HepG2 (cell line): ENCODE measurements around the gene VRK2. TPM values are rescaled to one million over a fixed set of nuclear protein-coding genes. Genes with fewer than 3 reads are reported as not detected.

Source experiments
- ATAC-seq: fragments of 200-7000 bp; cut with Tn5 transposase; 3 replicates; pipeline ENCODE4 v1.9.1; 2020; ENCODE audit warnings: mild to moderate bottlenecking, moderate library complexity
- BruUV-seq: library from RNA; stranded (reverse); fragments of 400-500 nt; replicated peaks from 2 replicates; lab custom pipeline; 2021; lab: Mats Ljungman, UMichigan
- CTCF ChIA-PET: fragments of 300-600 bp; formaldehyde crosslinking; extraction: SDS; loops from one replicate; lab custom pipeline; 2021; ENCODE audit warnings: low total read pairs, inconsistent platforms, low intra/inter-chr PET ratio; lab: Yijun Ruan, JAX
- POLR2A ChIA-PET: fragments of 350-600 bp; sonication (Branson Sonifier 250); formaldehyde crosslinking; loops from one replicate; lab custom pipeline; 2020; ENCODE audit warnings: antibody characterized with exemption, inconsistent platforms; lab: Yijun Ruan, JAX
- DNase-seq: peaks from one replicate; pipeline ENCODE4 v3.0.0-alpha.2; 2015; ENCODE audit warnings: low spot score
- FAIRE-seq: peaks from 3 replicates; lab custom pipeline; 2011; peaks lifted over from hg19 to GRCh38; lab: Jason Lieb, UNC
- H2AFZ ChIP-seq: one replicate; pipeline ENCODE4 v1.6.1; 2011; ENCODE audit warnings: low read length, inconsistent platforms
- H3K27ac ChIP-seq: fragments of 300-600 bp; 3 replicates; pipeline ENCODE4 v1.8.0; 2011; ENCODE audit warnings: mixed run types, mild to moderate bottlenecking, mixed read lengths, low read length, inconsistent platforms; ENCODE audit not compliant: insufficient read depth; ENCODE audit errors: extremely low read length
- H3K27me3 ChIP-seq, 2 experiments: fragments of 200-600 bp in 1 of 2; 2 replicates in 1 of 2; 3 replicates in 1 of 2; pipeline versions ENCODE4 v1.6.0 to v1.8.0; 2011; ENCODE audit warnings: low read length in 2 of 2, mild to moderate bottlenecking in 2 of 2, moderate library complexity in 2 of 2, inconsistent platforms in 1 of 2; ENCODE audit not compliant: insufficient read depth in 2 of 2, control insufficient read depth in 1 of 2
- H3K36me3 ChIP-seq, 2 experiments: fragments of 200-600 bp in 1 of 2; replicated peaks in 1 of 2; 2 replicates in 1 of 2; 3 replicates in 1 of 2; pipeline versions ENCODE4 v1.5.1 to v1.8.0; 2011; ENCODE audit warnings: low read length in 2 of 2, inconsistent platforms in 1 of 2; ENCODE audit not compliant: insufficient read depth in 2 of 2, control insufficient read depth in 1 of 2
- H3K4me1 ChIP-seq: 2 replicates; pipeline ENCODE4 v1.5.1; 2012; ENCODE audit warnings: low read length, inconsistent platforms; ENCODE audit not compliant: insufficient read depth
- H3K4me2 ChIP-seq: 2 replicates; pipeline ENCODE4 v1.6.0; 2011; ENCODE audit warnings: low read depth, low read length, inconsistent platforms
- H3K4me3 ChIP-seq, 3 experiments: fragments of 200-600 bp in 1 of 3; sonication (generic), shearing (Covaris generic) in 1 of 3; replicated peaks in 1 of 3; 2 replicates each; pipeline ENCODE4 v1.5.1; 2011 to 2016; ENCODE audit warnings: low read length in 3 of 3, inconsistent platforms in 2 of 3, low read depth in 2 of 3, mild to moderate bottlenecking in 2 of 3, control low read depth in 1 of 3, mixed read lengths in 1 of 3; ENCODE audit not compliant: insufficient read depth in 1 of 3
- H3K79me2 ChIP-seq: one replicate; pipeline ENCODE4 v1.6.1; 2011; ENCODE audit warnings: low read length, inconsistent platforms; ENCODE audit not compliant: insufficient read depth
- H3K9ac ChIP-seq: 2 replicates; pipeline ENCODE4 v1.6.0; 2011; ENCODE audit warnings: mild to moderate bottlenecking, low read depth, low read length, inconsistent platforms; ENCODE audit not compliant: insufficient read depth
- H3K9me3 ChIP-seq: 2 replicates; pipeline ENCODE4 v1.5.1; 2012; ENCODE audit warnings: mild to moderate bottlenecking, low read length
- H4K20me1 ChIP-seq: 2 replicates; pipeline ENCODE4 v1.6.0; 2011; ENCODE audit warnings: inconsistent platforms, mild to moderate bottlenecking, low read length, moderate library complexity; ENCODE audit not compliant: insufficient read depth
- CEBPG ChIP-seq: IDR thresholded peaks from 2 replicates; pipeline ENCODE4 v1.6.1; 2016
- IRF2 ChIP-seq: IDR thresholded peaks from 2 replicates; pipeline ENCODE4 v1.6.1; 2018; ENCODE audit warnings: missing genetic modification reagents, missing compliant biosample characterization
- NFE2L2 ChIP-seq: fragments of 150-350 bp; IDR thresholded peaks from 2 replicates; pipeline ENCODE4 v1.6.1; 2014; ENCODE audit warnings: low read length
- NONO ChIP-seq, 2 experiments: fragments of 450-650 bp in 1 of 2; sonication (generic) in 1 of 2; formaldehyde crosslinking in 1 of 2; IDR thresholded peaks in 1 of 2; conservative IDR thresholded peaks in 1 of 2; 2 replicates each; pipeline versions ENCODE4 v1.6.1 to v1.8.0; 2017 to 2022; ENCODE audit warnings: mild to moderate bottlenecking in 1 of 2, missing genetic modification reagents in 1 of 2, moderate library complexity in 1 of 2
- RBM39 ChIP-seq: fragments of 200-400 bp; formaldehyde crosslinking; IDR thresholded peaks from one replicate; pipeline ENCODE4 v1.6.1; 2018; ENCODE audit warnings: antibody characterized with exemption, mild to moderate bottlenecking, low read depth, low read length; ENCODE audit not compliant: poor library complexity, severe bottlenecking
- RFX1 ChIP-seq: fragments of 450-650 bp; IDR thresholded peaks from 2 replicates; pipeline ENCODE4 v1.6.1; 2017
- SETDB1 ChIP-seq: sonication (generic); formaldehyde crosslinking; IDR thresholded peaks from 2 replicates; pipeline ENCODE4 v1.5.1; 2020; ENCODE audit warnings: missing genetic modification reagents, mild to moderate bottlenecking, borderline replicate concordance
- ZNF138 ChIP-seq: sonication (generic); formaldehyde crosslinking; IDR thresholded peaks from 2 replicates; pipeline ENCODE4 v1.5.0; 2020; ENCODE audit warnings: mild to moderate bottlenecking, low read depth, missing genetic modification reagents
- ZNF18 ChIP-seq: sonication (generic); formaldehyde crosslinking; IDR thresholded peaks from 2 replicates; pipeline ENCODE4 v1.8.0; 2022; ENCODE audit warnings: mild to moderate bottlenecking, missing genetic modification reagents; ENCODE audit not compliant: insufficient replicate concordance
- ZNF180 ChIP-seq: sonication (generic); formaldehyde crosslinking; IDR thresholded peaks from 2 replicates; pipeline ENCODE4 v1.4.0; 2020; ENCODE audit warnings: low read depth, missing genetic modification reagents, borderline replicate concordance
- ZNF761 ChIP-seq: sonication (generic); formaldehyde crosslinking; conservative IDR thresholded peaks from 2 replicates; pipeline ENCODE4 v1.4.0; 2020; ENCODE audit warnings: mild to moderate bottlenecking, missing genetic modification reagents
- WGBS: methylation state at CpG from one replicate; pipeline ENCODE4 v1.1.6; 2017; ENCODE audit warnings: low lambda C conversion rate; 5-methylcytosine and 5-hydroxymethylcytosine counted together
- in situ Hi-C: cut with HindIII; loops from 2 replicates; pipeline ENCODE4 v1.10.0; 2017; ENCODE audit warnings: low pct_unique_long_range_greater_than_20kb; ENCODE audit not compliant: extremely low pct_ligation_motif_present
- intact Hi-C: fragments of 100-400 bp; cut with micrococcal nuclease; formaldehyde crosslinking; loops from one replicate; pipeline ENCODE4 v1.10.0; 2022; ENCODE audit not compliant: unreplicated experiment
- polyA plus RNA-seq, 8 experiments: library from polyadenylated mRNA; depleted of rRNA in 3 of 8; stranded (reverse) in 7 of 8; unstranded in 1 of 8; fragments of >200 nt; fragmentation: Illumina TruSeq in 4 of 8; extraction: Trizol in 4 of 8; gene quantifications; 2 replicates each; pipeline versions ENCODE4 v1.2.1 to v1.2.3, GENCODE V29; 2011 to 2016; ENCODE audit warnings: low read depth in 4 of 8, missing spikeins in 1 of 8, mixed read lengths in 1 of 8; ENCODE audit not compliant: insufficient read depth in 1 of 8
- total RNA-seq, 5 experiments: library from RNA; depleted of rRNA; stranded (reverse); fragments of >200 nt; fragmentation: Illumina TruSeq; extraction: Trizol; gene quantifications; 2 replicates each; pipeline ENCODE4 v1.2.3, GENCODE V29; 2016; ENCODE audit warnings: low read depth in 1 of 5

Gene VRK2
- total and polyA plus RNA-seq, 2 of the 13 experiments (the other 11 are each of a cell fraction or from before 2014, with no cell fraction given), result 13.3 to 29.1 TPM

DNA sequence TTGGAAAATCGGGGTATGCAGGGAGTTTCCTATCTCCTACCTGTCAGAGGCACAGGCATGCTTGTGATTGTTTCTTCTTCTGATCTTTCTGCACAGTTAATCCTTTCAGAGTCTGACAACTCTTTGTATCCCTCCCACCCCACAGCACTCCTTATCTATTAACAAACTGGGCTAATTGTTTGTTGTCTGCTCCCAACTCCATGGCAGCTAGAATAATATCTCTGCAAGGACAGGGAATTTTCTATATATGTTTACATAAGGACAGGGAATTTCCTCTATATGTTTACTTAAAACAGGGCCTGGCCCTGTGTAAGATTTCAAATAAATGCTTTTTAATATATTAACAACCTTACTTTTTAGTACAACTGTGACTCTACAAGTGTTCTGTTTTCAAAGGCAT, 36.0 kb upstream of the VRK2 start (continued):
- no peak for TF ChIP-seq IRF2 (CRISPR knock-in tag)
- TF ChIP-seq RBM39, result no peak
- 0 out of 2 replicates have a peak, but pooled peaks have one; percentile 11 for TF ChIP-seq RFX1

GRCh38 chr2:58019229-58019628, 27.4 kb upstream of the VRK2 start:
- no TSS peak for BruUV-seq
- FAIRE-seq (no peak), ATAC-seq (no peak), DNase-seq (no peak)
- no peak for TF ChIP-seq NONO (IDR thresholded peaks at IDR 0.05)
- no peak for TF ChIP-seq NONO (CRISPR knock-in tag; conservative IDR thresholded peaks at IDR 0.05)
- no peak for TF ChIP-seq ZNF761
- TF ChIP-seq SETDB1 (CRISPR knock-in tag), result no peak
- no peak for TF ChIP-seq NFE2L2
- no peak for TF ChIP-seq ZNF180 (CRISPR knock-in tag)
- no peak for TF ChIP-seq CEBPG
- TF ChIP-seq ZNF18 (CRISPR knock-in tag), result no peak
- no peak for TF ChIP-seq ZNF138 (CRISPR knock-in tag)
- Histone ChIP-seq H3K27me3 (no peaks in the 10 kb centered on the region), H3K4me3 (no peak overlapping the region), H3K9me3 (peaks cover 6% of the 10 kb centered on the region; the same call in 1 of the 2 replicates), H3K4me1 (no peaks in the 10 kb centered on the region), H4K20me1 (no peaks in the 10 kb centered on the region), H3K79me2 (no peaks in the 10 kb centered on the region), H3K9ac (no peak overlapping the region), H3K27ac (no peak overlapping the region), H3K36me3 (no peaks in the 10 kb centered on the region), H2AFZ (no peak overlapping the region), H3K4me2 (no peak overlapping the region)
- intact Hi-C loops, result no loop called here
- in situ Hi-C loops, result no loop called here
- ChIA-PET CTCF (no interaction called here), POLR2A (no interaction called here)
- WGBS, result 2% methylated on average over 1 of the region's 1 CpG
